ENCODE results near the gene CEP76. TPM values are rescaled to one million over a fixed set of nuclear protein-coding genes. Genes with fewer than 3 reads are reported as not detected.

The CEP76 gene
- total RNA-seq, 1 experiment from 2014 or later: 22.3 TPM

DNA sequence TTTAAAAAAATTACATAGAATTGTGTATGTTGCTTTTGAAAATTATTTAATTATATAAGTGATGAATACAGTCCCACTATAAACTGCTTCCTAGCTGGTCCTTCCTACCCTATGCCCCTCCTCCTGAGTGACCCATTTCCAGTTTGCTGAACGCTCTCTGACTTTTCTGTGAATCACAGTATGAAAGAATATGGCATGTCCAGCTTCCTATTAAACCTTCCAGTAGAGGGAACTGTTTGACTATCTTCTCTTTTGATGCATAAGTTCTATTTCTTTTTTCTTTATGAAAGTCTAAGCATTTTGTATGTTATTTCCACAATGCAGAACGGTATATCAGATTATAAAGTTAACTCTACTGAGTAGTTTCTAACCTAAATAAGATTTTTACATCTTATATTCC lies 41.6 kb upstream of the CEP76 start:
- no peaks in the 10 kb centered on the region for H3K36me3 ChIP-seq (ENCODE audit: insufficient read depth, low read length, poor library complexity, severe bottlenecking)
- ChIA-PET POLR2A (ENCODE audit: low non-redundant PET) (no interaction called here), CTCF (interaction anchor here (1.8 to 2.5 kb wide), 2 partner anchors 190 to 415 kb away, joined by 7 to 14 read pairs; no protein-coding TSS in a partner anchor)
- TF ChIP-seq EZH2 (IDR thresholded peaks at IDR 0.05; ENCODE audit: borderline replicate concordance, low read depth, low read length, poor library complexity, severe bottlenecking): no peak
- TF ChIP-seq, protein P1, sequence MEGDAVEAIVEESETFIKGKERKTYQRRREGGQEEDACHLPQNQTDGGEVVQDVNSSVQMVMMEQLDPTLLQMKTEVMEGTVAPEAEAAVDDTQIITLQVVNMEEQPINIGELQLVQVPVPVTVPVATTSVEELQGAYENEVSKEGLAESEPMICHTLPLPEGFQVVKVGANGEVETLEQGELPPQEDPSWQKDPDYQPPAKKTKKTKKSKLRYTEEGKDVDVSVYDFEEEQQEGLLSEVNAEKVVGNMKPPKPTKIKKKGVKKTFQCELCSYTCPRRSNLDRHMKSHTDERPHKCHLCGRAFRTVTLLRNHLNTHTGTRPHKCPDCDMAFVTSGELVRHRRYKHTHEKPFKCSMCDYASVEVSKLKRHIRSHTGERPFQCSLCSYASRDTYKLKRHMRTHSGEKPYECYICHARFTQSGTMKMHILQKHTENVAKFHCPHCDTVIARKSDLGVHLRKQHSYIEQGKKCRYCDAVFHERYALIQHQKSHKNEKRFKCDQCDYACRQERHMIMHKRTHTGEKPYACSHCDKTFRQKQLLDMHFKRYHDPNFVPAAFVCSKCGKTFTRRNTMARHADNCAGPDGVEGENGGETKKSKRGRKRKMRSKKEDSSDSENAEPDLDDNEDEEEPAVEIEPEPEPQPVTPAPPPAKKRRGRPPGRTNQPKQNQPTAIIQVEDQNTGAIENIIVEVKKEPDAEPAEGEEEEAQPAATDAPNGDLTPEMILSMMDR (conservative IDR thresholded peaks at IDR 0.05; ENCODE audit: low read depth, low read length): peak; percentile 67
- no peaks in the 10 kb centered on the region for H3K27me3 ChIP-seq (replicated peaks; ENCODE audit: insufficient read depth, low read depth, low read length, poor library complexity)
- DNase-seq (ENCODE audit: low spot score): peak; percentile 61
- peaks cover 7% of the 10 kb centered on the region for H3K4me1 ChIP-seq (ENCODE audit: insufficient read depth, low read length, poor library complexity, severe bottlenecking)
- intact Hi-C loops (cut with micrococcal nuclease; ENCODE audit: unreplicated experiment): loop anchor here (1.0 to 2.0 kb wide), 2 partner anchors 153 to 190 kb away; no protein-coding TSS in a partner anchor
- H3K9me3 ChIP-seq (ENCODE audit: low read depth, low read length, poor library complexity, severe bottlenecking): no peaks in the 10 kb centered on the region
- H3K4me3 ChIP-seq (ENCODE audit: low read depth, low read length, poor library complexity, severe bottlenecking): no peak overlapping the region
- no TSS peak for BruUV-seq (replicated peaks)
- H3K27ac ChIP-seq (ENCODE audit: low read depth, low read length, poor library complexity, severe bottlenecking): no peak overlapping the region

DNA sequence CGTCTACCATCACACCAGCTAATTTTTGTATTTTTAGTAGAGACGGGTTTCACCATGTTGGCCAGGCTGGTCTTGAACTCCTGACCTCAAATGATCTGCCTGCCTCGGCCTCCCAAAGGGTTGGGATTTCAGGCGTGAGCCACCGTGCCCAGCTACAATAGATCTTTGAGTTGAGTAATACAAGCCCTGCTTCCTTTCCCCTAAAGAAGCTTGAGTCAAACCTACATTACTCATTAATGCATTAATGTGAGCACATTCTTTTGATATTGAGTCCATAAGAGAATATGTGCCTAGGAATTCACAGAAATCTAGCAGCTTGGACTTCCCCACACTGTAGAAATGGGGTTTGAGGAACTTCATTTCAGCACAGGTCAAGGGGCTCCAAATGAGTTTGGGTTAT lies 39.9 kb upstream of the CEP76 start:
- TF ChIP-seq, protein P1 (conservative IDR thresholded peaks at IDR 0.05; ENCODE audit: low read depth, low read length): no peak
- TF ChIP-seq EZH2 (IDR thresholded peaks at IDR 0.05; ENCODE audit: borderline replicate concordance, low read depth, low read length, poor library complexity, severe bottlenecking): no peak
- H3K27ac ChIP-seq (ENCODE audit: low read depth, low read length, poor library complexity, severe bottlenecking): no peak overlapping the region
- no peaks in the 10 kb centered on the region for H3K9me3 ChIP-seq (ENCODE audit: low read depth, low read length, poor library complexity, severe bottlenecking)
- no peaks in the 10 kb centered on the region for H3K27me3 ChIP-seq (replicated peaks; ENCODE audit: insufficient read depth, low read depth, low read length, poor library complexity)
- no TSS peak for BruUV-seq (replicated peaks)
- DNase-seq (ENCODE audit: low spot score): no peak
- intact Hi-C loops (cut with micrococcal nuclease; ENCODE audit: unreplicated experiment): no loop called here
- H3K36me3 ChIP-seq (ENCODE audit: insufficient read depth, low read length, poor library complexity, severe bottlenecking): no peaks in the 10 kb centered on the region
- ChIA-PET CTCF (no interaction called here), POLR2A (ENCODE audit: low non-redundant PET) (no interaction called here)
- no peak overlapping the region for H3K4me3 ChIP-seq (ENCODE audit: low read depth, low read length, poor library complexity, severe bottlenecking)
- peaks cover 7% of the 10 kb centered on the region for H3K4me1 ChIP-seq (ENCODE audit: insufficient read depth, low read length, poor library complexity, severe bottlenecking)

DNA sequence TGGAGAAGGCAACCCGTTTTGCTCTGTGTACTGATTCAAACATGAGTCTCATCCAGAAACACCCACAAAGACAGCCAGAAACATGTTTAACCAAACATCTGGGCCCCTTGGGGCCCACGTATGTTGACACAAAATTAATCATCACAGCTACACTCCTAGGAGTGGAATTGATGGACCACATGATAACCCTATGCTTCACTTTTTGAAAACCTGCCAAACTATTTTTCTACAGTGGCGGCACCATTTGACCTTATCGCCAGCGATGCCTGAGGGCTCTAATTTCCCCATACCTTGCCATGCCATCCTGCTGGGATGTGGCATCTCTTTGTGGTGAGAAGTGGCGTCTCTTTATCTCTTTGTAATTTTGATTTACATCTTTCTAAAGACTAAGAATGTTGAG lies 38.8 kb upstream of the CEP76 start:
- ChIA-PET POLR2A (ENCODE audit: low non-redundant PET) (interaction anchor here (0.7 kb wide), 1 partner anchor 230 kb away, joined by 5 read pairs; no protein-coding TSS in a partner anchor), CTCF (no interaction called here)
- no peaks in the 10 kb centered on the region for H3K27me3 ChIP-seq (replicated peaks; ENCODE audit: insufficient read depth, low read depth, low read length, poor library complexity)
- no peaks in the 10 kb centered on the region for H3K9me3 ChIP-seq (ENCODE audit: low read depth, low read length, poor library complexity, severe bottlenecking)
- peaks cover 7% of the 10 kb centered on the region for H3K4me1 ChIP-seq (ENCODE audit: insufficient read depth, low read length, poor library complexity, severe bottlenecking)
- H3K4me3 ChIP-seq (ENCODE audit: low read depth, low read length, poor library complexity, severe bottlenecking): no peak overlapping the region
- no peak overlapping the region for H3K27ac ChIP-seq (ENCODE audit: low read depth, low read length, poor library complexity, severe bottlenecking)
- no peak for TF ChIP-seq EZH2 (IDR thresholded peaks at IDR 0.05; ENCODE audit: borderline replicate concordance, low read depth, low read length, poor library complexity, severe bottlenecking)
- TF ChIP-seq, protein P1 (conservative IDR thresholded peaks at IDR 0.05; ENCODE audit: low read depth, low read length): no peak
- BruUV-seq (replicated peaks): no TSS peak
- no peaks in the 10 kb centered on the region for H3K36me3 ChIP-seq (ENCODE audit: insufficient read depth, low read length, poor library complexity, severe bottlenecking)
- DNase-seq (ENCODE audit: low spot score): no peak
- intact Hi-C loops (cut with micrococcal nuclease; ENCODE audit: unreplicated experiment): no loop called here
